Measurements from ENCODE around the gene SMG9.

The SMG9 gene

DNA sequence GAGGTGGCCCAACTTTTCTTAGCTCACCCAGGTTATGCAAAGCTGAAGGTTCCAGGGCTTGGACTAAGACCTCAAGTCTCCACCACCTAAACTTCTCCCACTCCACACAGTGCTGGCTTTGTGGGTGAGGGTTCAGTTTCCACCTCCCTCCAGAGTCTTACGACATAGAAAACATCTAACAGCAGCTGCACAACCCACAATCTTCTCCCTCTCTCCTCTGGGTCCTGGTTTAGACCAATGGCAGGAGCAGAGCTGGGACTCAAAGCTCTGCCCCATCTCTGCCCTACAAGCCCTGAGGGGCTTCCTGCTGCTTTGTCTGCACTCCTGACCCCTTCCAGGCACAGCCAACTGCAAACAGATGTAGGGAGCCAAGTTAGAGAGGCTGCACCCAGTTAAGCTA, 22.9 kb downstream of the SMG9 start:
- Histone ChIP-seq H3K4me3 (replicated peaks; ENCODE audit: low read depth, low read length) (no peak overlapping the region), H3K36me3 (ENCODE audit: control insufficient read depth, insufficient read depth, low read length) (peaks cover 44% of the 10 kb centered on the region), H3K27me3 (replicated peaks; ENCODE audit: control insufficient read depth, insufficient read depth, low read length) (no peaks in the 10 kb centered on the region)
- TF ChIP-seq, protein P1, sequence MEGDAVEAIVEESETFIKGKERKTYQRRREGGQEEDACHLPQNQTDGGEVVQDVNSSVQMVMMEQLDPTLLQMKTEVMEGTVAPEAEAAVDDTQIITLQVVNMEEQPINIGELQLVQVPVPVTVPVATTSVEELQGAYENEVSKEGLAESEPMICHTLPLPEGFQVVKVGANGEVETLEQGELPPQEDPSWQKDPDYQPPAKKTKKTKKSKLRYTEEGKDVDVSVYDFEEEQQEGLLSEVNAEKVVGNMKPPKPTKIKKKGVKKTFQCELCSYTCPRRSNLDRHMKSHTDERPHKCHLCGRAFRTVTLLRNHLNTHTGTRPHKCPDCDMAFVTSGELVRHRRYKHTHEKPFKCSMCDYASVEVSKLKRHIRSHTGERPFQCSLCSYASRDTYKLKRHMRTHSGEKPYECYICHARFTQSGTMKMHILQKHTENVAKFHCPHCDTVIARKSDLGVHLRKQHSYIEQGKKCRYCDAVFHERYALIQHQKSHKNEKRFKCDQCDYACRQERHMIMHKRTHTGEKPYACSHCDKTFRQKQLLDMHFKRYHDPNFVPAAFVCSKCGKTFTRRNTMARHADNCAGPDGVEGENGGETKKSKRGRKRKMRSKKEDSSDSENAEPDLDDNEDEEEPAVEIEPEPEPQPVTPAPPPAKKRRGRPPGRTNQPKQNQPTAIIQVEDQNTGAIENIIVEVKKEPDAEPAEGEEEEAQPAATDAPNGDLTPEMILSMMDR (IDR thresholded peaks at IDR 0.05; ENCODE audit: insufficient read depth, low read length, poor library complexity, severe bottlenecking) = no peak
- no peak for DNase-seq (ENCODE audit: extremely low read depth, insufficient read length)

GRCh38 chr19:43731346-43731745, 23.4 kb downstream of the SMG9 start:
- H3K36me3 ChIP-seq (ENCODE audit: control insufficient read depth, insufficient read depth, low read length) = peaks cover 42% of the 10 kb centered on the region
- H3K27me3 ChIP-seq (replicated peaks; ENCODE audit: control insufficient read depth, insufficient read depth, low read length) = no peaks in the 10 kb centered on the region
- no peak overlapping the region for H3K4me3 ChIP-seq (replicated peaks; ENCODE audit: low read depth, low read length)
- TF ChIP-seq, protein P1 (IDR thresholded peaks at IDR 0.05; ENCODE audit: insufficient read depth, low read length, poor library complexity, severe bottlenecking) = no peak
- no peak for DNase-seq (ENCODE audit: extremely low read depth, insufficient read length)

- TF ChIP-seq, protein P1 (IDR thresholded peaks at IDR 0.05; ENCODE audit: insufficient read depth, low read length, poor library complexity, severe bottlenecking) = no peak
- Histone ChIP-seq H3K36me3 (ENCODE audit: control insufficient read depth, insufficient read depth, low read length) (peaks cover 39% of the 10 kb centered on the region), H3K27me3 (replicated peaks; ENCODE audit: control insufficient read depth, insufficient read depth, low read length) (no peaks in the 10 kb centered on the region), H3K4me3 (replicated peaks; ENCODE audit: low read depth, low read length) (no peak overlapping the region)
- DNase-seq (ENCODE audit: extremely low read depth, insufficient read length) = no peak
These were observed 24.8 kb downstream of the SMG9 start for GRCh38 chr19:43729919-43730318.

DNA sequence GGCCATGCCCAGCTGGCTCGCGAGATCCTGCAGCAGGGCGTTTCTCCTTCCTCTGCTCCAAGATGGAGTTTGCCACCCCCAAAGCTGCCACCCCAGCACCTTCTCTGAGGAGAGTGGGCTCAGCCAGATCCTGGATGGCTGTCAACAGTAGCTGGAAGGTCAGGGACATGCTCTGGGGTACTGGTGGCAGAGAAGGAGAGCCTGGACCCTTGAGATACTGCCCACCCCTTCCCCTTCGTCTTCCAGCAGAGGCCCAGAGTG, 27.2 kb downstream of the SMG9 start:
- no peak for DNase-seq (ENCODE audit: extremely low read depth, insufficient read length)
- TF ChIP-seq, protein P1 (IDR thresholded peaks at IDR 0.05; ENCODE audit: insufficient read depth, low read length, poor library complexity, severe bottlenecking) = no peak
- no peak overlapping the region for H3K4me3 ChIP-seq (replicated peaks; ENCODE audit: low read depth, low read length)

DNA sequence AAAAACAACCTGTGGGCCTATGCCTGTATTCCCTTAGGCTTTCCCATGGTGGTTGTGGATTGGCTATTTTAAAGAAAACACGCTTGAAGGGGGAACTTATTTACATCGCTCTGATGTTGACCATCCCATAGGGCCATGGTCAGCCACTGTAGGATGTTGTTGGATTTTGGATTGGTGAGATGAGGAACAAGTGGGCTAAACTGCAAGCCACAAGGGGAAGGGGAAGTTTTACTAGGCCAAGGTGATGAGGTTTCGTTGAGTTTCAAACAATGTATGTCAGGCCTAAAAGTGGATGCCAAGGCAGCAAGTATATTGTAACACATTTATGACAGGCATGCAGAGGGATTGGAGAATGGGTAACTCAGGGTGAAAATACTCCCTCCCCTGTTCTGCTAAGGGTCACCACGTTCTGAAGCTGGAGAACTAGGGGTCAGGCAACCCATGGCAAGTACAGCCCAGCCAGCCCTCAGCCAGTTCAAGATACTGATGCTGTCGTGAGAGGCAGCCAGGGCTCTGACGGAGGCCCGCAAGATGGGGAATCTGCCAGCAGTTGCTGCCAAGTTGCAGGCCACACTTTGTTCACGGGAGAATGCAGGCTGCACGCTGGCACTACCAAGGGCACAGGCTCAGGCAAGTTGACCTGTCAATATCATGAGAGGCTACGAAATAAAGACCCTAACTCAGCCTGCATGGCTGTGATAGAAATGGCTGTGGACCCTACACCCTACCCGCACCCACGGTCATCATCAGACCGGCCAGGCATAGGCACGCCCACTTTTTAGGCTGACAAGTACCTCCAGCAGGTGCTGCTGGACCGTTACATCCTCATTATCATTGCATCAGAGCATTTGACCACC, 27.8 kb downstream of the SMG9 start:
- Histone ChIP-seq H3K36me3 (ENCODE audit: control insufficient read depth, insufficient read depth, low read length) (peaks cover 24% of the 10 kb centered on the region), H3K4me3 (replicated peaks; ENCODE audit: low read depth, low read length) (no peak overlapping the region), H3K27me3 (replicated peaks; ENCODE audit: control insufficient read depth, insufficient read depth, low read length) (no peaks in the 10 kb centered on the region)
- TF ChIP-seq, protein P1 (IDR thresholded peaks at IDR 0.05; ENCODE audit: insufficient read depth, low read length, poor library complexity, severe bottlenecking) = no peak
- no peak for DNase-seq (ENCODE audit: extremely low read depth, insufficient read length)

More for the DNA sequence above, 27.2 kb downstream of the SMG9 start:
- peaks cover 27% of the 10 kb centered on the region for H3K36me3 ChIP-seq (ENCODE audit: control insufficient read depth, insufficient read depth, low read length)
- H3K27me3 ChIP-seq (replicated peaks; ENCODE audit: control insufficient read depth, insufficient read depth, low read length) = no peaks in the 10 kb centered on the region
